Embryonic facial prominence (tissue), 1 donor: ENCODE measurements around the gene AFG1L.
"Not testable (repeated sequence)": the region's sequence is repeated elsewhere in the genome, so short reads cannot be mapped to it uniquely, and the experiment has no call there.

ENCODE experiments used
- DNase-seq: peaks from one replicate; pipeline ENCODE4 v3.0.0-alpha.2; 2016; ENCODE audit errors: extremely low spot score

The AFG1L gene

DNA sequence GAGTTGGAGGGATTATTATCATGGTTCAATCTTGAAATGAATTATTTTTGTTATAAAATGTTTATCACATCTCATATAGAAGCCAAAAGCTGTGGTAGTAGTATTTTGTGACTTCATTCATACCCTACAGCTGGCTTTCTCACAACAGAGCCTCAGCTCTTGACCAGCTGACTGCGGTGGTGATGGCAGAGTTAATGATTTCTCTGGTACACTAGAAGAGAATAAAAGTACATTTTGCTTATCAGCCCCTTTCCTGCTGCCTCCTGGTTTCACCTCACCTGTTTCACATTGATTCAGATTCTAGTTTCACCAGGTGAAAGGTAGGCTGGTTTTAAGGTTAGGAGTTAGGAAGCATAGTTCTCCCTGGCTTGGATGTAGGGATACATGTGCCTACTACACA, 55.7 kb downstream of the AFG1L start:
- DNase-seq = no peak

DNA sequence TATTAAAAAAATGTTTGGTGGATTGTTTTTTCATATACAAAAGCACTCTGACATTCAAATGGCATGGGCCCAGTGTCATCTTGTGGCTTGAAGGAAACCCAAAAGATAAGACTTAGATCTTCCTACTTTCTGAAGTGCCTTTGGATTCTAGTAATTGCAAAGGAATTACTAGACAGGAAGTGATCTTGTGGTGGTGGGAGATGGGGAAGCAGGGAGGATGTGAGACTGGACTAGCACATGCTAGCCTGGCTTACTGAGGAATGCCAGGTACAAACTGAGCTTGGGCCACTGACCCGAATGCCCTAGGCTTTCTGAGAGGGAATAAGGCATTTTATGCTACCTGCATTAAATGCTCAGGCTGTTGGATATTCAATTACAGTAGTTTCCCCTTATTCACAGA, 59.0 kb downstream of the AFG1L start:
- DNase-seq = no peak

DNA sequence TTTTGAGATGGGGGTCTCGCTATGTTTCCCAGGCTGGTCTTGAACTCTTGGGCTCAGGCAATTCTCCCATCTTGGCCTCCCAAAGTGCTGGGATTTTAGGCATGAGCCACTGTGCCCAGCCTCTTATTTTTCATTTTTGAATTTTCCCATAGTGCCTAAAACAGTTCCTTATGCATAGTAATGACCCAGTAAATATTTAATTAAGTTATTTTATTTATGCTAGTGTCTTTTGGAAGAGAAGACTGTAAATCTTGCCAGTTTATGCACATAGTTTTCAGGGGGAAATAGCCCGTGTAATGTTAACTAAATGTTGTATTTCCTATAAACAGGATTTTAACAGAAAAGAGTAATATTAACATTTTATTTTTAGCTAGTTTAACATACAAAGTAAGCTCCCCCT, 60.3 kb downstream of the AFG1L start:
- DNase-seq = no peak

DNA sequence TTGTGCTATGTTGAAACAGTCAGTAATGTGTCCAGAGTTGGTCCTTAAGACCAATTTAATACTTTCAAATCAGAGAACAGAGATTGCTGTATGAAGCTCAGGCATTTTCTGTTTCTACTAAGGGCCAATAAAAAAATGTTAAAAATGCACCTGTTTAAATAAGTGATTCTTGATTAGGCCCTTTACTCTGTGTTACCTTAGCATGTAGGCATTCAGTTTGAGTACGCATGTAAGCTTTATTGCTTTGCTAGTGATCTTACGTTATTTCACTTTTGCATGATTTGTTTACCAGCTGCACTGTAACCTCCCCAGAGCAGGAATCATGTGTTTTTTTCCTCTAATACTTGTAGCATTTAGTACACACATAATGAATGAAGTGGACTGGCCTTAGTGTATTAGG, 61.0 kb downstream of the AFG1L start:
- no peak for DNase-seq

DNA sequence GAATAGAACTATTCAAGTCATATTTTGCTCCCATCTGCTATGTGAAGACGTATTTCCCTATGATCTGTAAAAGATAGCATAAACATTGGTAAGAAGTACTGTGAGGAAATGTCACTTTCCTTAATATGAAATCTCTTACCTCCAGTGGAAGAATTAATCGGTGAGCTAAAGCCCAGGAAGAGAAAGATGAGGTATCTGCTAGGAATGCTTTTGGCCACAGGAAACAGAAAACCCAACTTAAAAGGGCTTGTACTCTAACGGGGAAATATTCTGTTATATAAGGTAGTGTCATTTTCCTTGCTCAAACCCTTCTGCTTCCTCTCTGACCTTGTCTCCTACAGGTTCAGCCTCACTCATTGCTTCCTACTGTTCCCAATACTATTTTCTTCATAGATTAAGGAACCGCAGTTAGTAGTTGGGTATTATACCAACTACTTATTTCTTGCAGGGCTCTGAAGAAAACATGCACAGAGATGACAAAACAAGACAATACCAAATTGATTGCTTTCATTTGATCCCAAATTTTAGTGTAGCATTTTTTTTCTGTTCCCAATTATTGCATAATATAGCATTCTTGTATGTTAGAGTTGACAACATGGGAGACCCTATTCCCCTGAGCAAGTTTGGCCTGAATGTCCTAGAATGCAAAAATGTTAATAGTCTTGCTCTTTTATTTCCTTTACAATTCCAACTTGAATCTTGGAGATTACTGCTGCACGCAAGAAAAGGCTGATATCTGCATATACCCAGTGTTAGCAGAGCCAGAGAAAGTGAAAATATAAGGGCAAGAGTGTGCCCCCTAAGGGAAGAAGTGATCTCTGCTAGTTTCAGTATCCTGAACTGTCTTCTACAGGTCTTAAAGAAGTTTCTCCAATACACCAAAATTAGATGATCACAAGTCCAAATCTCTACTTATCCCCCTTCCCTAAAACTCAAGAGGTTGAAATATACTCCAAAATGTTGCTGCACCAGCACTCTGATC, 65.3 kb downstream of the AFG1L start:
- no peak for DNase-seq

DNA sequence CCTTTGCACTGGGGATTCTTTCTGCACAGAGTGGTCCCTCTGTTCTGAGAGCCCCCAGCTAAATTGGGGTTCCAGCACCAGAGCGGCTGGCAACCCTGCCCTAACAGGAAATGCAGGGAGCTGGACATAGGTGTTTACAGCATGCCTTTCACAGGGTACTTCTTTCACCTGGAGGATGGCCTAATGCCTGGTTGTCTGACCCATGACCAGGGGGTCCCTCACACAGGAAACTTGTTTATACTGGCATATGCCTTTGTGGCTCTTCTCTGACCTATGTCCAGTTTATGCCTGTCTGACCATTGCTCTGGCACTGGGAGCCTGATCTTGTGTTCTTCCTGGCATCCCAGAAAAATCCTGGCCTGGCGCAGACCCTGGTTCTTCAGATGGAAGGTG, 66.1 kb downstream of the AFG1L start:
- DNase-seq = no peak

DNA sequence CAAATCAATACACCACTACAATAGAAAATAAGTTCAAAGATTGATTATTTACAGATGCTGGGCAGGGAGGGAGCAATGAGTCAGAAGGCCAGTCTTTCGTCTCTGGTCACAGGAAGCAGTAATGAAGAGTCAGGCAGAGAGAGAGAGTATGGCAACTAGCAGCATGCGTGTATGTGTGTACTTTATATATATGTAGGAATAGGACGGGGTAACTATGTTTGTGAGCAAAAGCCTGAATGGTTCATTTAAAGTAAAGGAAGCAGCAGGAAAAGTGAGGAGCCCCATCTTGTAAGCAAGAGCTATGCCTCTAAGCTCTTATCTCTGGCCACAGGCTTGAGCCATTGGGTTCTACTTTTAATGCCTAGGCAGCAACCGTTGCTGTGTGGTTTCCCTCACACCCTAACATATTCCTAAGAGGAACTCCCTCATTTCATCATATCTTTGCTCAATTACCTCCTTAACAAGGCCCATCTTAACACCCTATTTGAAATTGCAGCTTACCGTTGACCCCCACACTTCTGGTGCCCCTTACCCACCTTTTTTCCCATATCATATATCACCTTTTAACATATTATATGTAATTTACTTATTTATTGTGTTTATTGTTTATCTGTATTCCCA, 66.6 kb downstream of the AFG1L start:
- DNase-seq = no peak

DNA sequence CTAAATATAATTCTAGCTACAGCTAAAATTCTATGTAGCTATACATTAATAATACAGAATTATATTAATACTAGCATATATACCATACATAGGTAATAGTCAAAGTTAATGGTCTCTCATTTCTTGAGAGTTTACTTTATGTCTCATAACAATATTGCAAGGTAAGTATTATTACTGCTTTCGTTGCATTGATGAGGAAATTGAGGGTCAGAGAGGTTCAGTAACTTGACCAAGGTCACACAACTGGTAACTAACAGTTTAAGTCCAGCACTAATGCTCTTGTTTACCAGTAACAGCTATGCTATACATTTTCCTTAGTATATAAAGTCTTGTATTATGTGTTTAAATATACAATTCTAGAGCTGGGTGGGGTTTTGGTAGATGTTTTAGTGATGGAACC, 67.6 kb downstream of the AFG1L start:
- DNase-seq = no peak

DNA sequence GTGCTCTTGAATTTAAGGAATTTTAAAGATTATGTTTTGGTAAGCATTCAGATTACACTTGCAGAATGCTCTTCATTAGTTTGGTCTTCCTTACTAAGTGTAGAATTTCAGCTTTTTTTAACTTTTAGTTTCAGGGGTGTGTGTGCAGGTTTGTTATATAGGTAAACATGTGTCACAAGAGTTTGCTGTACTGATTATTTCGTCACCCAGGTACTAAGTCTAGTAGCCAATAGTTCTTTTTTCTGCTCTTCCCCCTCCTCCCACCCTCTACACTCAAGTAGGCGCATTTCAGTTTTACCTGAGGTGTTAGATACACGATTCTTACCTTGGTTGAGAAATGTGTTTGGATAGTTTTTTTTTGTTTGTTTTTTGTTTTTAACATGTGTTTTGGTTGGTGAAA, 68.3 kb downstream of the AFG1L start:
- no peak for DNase-seq

DNA sequence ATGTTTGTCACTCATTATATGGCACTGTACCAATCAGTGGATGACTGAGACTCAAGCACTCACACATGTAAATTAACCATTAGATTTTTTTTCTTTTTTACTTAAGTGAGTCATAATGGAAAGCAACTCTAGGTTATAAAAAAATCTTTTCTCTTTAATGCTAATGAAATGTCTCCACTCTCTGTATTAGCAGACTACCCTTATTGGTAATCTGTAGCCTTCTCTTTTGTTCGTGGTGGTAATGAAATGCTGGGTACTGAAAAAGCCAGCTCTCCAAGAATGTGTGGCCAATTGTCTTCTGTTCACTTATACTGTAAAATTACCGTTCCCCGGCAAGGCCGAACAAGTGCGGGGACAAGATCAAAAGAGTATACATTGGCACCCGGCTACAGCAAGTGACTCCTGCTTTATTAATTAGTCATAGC, 69.0 kb downstream of the AFG1L start:
- DNase-seq = no peak

DNA sequence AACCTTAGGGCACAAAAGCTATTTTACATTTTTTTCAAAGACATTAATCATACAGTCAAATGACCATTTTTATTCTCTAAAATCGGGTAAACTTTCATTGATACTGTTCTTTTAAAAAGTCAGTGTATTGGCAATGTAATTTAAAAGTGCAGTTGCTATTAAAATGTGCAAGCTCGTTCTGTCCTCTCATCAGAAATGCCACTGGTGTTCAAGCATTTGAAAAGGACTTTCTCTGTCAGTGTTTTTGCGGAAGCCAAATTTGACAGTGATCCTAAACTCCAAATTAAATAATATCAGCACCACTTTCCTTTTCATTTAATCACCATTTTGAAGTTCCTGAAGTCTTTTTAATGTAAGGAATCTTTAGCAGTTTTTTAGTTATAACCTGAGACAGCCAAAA, 69.6 kb downstream of the AFG1L start:
- no peak for DNase-seq

DNA sequence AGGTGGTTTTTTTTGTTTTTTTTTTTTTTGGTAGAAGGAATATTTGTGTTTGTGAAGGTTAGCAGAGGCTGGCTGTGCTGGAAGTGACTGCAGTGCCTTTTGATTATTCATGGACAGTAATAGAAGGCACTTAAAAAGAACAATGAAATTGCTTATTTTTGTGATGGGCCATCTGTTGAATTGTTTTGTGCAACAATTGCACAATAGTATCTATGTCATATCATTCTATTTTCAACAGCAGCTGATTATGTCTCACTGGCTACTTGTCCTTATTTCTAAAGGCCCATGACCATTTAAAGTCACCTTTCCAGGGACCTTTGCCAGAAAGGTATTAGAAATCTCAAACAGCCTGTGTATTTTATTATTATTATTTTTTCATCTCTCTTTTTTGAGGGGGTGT, 70.6 kb downstream of the AFG1L start:
- DNase-seq = no peak

DNA sequence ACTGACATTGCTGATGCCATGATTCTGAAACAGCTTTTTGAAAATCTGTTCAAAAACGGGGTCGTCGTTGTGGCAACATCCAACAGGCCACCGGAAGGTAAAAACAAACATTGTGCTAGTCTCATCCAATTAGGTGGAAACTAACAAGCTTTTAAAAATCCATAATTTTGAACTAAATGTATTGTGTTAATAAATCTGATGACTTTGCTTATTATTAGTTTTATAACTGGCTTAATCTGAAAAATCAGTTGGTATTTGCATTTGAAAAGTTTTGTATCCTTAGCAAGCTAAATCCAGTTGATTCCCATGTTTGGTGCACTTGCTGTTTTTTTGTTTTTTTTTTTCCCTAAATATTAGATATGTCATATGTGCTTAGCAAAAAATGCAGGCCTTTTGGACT, 71.4 kb downstream of the AFG1L start:
- no peak for DNase-seq

DNA sequence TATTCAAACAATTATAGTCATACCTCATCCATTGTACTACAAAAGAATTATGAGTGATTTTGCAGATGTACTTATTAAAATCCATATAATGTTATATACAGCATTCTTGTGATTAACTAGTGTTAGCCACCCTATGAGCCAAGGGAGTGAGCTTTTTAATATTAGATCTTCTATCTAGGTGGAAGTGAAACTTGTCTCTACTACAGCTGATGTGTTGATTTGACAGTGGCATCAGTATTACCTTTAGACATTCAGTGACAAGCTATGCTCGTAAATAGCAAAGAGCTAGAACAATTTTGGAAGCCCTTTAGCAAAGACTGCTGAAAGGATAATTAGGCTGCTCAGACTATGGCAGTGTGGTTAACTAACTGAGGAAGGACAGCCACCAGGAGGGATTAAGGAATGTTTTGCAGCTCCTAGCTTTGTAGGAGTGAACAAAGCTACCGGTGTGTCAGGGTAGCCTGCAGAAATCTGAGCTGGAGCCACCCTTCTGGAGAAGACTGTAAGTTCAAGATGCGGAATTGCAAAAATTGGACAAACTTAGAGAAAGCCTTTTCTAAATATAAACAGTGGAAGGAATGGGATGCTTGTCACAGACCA, 73.7 kb downstream of the AFG1L start:
- DNase-seq = no peak

DNA sequence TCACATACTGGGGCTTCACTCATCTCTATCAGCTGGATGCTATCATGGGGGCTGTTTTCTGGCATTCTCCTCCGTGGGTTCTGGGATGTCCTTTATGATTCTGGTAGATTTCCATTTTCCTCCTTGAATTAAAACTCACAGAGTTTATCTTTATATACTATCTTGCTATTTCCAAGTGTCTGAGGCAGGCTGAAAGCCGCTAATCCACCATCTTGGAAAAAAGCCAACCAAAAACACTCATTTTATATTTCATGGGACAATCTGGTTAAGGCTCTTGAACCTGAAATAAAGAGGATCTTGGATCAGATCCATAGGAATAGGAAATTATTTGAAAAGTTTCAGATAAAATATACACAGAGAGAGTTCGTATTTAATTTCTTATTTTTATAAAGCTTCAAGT, 86.0 kb downstream of the AFG1L start:
- DNase-seq = no peak

DNA sequence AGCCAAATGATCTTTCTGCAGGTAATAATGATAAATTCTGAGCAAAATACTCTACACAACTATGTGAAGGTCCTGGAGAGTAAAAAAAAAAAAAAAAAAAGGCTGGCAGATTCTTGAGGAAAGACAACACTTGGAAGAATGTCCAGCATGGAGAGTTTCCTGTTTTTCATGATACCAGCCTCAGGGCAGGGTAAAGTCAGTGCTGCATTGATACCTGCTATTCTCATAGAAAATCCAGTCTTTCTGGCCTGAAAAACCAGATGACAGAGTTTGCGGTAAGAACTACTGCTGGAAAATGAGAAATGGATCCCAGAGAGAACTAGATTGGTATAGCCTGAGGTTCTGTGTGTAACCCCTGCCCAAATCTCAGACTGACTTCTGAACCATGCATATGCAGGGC, 89.1 kb downstream of the AFG1L start:
- no peak for DNase-seq

DNA sequence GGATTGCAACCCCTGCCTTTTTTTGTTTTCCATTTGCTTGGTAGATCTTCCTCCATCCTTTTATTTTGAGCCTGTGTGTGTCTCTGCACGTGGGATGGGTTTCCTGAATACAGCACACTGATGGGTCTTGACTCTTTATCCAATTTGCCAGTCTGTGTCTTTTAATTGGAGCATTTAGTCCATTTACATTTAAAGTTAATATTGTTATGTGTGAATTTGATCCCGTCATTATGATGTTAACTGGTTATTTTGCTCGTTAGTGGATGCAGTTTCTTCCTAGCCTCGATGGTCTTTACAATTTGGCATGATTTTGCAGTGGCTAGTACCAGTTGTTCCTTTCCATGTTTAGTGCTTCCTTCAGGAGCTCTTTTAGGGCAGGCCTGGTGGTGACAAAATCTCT, 94.3 kb downstream of the AFG1L start:
- DNase-seq = not testable (repeated sequence)

DNA sequence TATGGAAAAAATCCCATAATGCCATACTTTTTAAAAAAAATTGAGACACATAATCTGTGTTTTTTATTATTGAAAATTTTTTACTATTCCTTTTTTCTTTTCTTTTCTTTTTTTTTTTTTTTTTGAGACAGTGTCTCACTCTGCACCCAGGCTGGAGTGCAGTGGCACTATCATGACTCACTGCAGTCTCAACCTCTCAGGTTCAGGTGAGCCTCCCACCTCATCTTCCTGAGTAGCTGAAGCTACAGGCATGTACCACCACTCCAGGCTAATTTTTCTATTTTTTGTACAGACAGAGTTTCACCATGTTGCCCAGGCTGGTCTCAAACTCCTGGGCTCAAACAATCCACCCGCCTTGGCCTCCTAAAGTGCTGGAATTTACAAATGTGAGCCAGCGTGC, 100.4 kb downstream of the AFG1L start:
- no peak for DNase-seq

DNA sequence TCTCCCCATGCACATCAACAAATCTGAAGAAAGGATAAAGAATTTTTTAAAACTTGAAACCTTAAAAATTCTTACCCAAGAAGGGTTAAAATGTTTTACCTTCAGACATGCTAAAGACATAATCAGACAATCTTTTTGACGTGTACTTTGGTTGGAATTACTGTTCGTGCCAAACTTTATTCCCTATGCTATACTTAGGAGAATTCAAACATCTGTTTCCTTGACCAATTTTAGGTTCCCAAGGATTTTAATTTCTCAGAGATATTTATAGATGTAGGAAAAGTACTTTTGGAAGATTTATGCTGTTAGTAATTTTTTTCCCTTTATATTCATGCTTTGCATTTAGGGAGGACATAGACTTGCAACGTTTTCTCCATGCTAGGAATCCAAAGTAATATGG, 108.4 kb downstream of the AFG1L start:
- no peak for DNase-seq

DNA sequence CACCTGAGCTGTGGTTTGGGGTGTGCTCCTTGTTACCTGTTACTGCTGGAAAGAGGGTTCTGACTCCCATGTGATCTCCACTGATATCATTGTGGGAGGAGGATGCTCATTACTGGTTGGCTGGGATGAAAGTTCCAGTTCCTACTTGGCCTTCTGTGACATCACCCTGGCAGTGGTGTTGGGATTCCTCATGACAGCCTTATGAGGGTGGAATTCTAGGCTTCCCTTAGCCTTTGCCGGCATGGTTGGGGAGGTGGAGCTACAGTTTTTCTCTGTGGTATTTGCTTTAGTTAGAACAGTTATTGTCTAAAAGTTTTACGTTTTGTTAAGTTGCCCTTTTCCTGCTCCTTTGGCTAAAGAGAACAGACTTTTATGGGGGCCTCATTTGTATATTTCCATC, 112.1 kb downstream of the AFG1L start:
- DNase-seq = no peak

DNA sequence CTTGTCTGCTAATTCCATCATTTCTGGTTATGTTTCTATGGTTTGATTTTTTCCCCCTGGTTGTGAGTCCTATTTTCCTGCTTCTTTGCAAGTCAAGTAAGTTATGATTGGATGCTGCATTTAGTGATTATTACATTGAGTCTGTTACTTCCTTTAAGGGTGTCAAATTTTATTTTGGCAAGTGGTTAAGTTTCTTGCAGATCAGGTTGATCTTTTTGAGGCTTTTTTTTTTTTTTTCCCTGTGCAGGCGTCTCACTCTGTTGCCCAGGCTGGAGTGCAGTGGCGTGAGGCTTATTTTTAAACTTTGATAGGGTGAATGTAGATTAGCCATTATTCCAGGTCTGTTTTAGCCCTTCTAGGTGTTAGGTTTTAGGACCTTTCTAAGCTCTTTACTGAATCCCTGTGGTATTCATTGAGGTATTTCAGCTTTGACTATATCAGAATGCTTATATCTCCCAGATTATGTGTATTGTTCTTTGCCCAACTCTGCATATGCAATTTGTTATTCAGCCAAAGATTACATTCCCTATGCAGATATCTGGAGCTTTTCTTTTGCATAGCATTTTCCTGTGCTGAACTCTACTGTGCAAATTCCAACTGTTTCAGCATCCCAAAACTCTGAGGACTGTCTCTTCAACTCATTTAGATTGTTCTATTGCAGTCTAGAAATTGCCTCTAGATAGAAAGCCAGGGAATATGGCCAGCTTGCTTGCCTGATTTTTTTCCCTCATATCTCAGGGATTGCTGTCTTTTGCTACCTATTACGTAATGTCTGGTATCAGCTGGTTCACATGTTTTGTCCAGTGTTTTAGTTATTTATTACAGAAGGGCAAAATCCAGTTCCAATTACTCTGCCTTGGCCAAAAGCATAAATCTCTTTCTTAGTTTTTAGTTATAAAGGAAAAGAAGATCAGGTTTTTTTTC, 113.3 kb downstream of the AFG1L start:
- DNase-seq = no peak

DNA sequence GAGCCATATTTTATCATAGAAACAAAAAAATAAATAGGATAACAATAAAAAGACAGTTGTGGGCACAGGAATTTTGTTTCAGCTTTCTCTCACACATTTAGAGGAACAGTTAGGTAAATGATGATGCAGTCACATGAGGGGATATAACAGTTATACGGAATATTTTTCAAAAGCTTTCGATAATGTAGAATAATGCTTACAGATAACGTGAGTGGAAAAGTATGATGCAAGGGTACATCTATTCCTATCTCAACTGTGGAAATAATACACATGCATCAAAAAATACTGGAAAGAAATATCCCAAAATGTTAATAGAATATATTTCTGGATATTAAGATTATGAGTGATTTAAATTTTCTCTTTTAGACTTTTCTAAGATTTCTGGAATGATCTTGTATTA, 114.0 kb downstream of the AFG1L start:
- no peak for DNase-seq
